ENCODE data around the gene ANKS1A.

Gene ANKS1A

GRCh38 chr6:35028781-35029769 lies 140.0 kb downstream of the ANKS1A start:
- TF ChIP-seq NFIC (IDR thresholded peaks at IDR 0.05) (no peak), FOXM1 (IDR thresholded peaks at IDR 0.05; ENCODE audit: borderline replicate concordance, low read depth) (no peak), CEBPB (IDR thresholded peaks at IDR 0.05) (no peak), EGR1 (IDR thresholded peaks at IDR 0.05) (no peak), USF1 (IDR thresholded peaks at IDR 0.05) (no peak), EP300 (IDR thresholded peaks at IDR 0.05; ENCODE audit: borderline replicate concordance) (no peak), RAD21 (IDR thresholded peaks at IDR 0.05; ENCODE audit: low read depth) (no peak), MAX (IDR thresholded peaks at IDR 0.05) (no peak), TEAD4 (IDR thresholded peaks at IDR 0.05) (no peak), ZBTB7A (IDR thresholded peaks at IDR 0.05; ENCODE audit: low read depth) (no peak), TAF1 (IDR thresholded peaks at IDR 0.05; ENCODE audit: low read depth) (no peak)

- TF ChIP-seq CEBPB (IDR thresholded peaks at IDR 0.05) = no peak
- no peak for TF ChIP-seq TCF12 (IDR thresholded peaks at IDR 0.05; ENCODE audit: low read depth)
- TF ChIP-seq EP300 (IDR thresholded peaks at IDR 0.05; ENCODE audit: borderline replicate concordance) = no peak
Measured at GRCh38 chr6:35030099-35030498, 141.0 kb downstream of the ANKS1A start.

- TF ChIP-seq CREB1 (IDR thresholded peaks at IDR 0.05; ENCODE audit: low read depth) (no peak), EP300 (IDR thresholded peaks at IDR 0.05; ENCODE audit: borderline replicate concordance) (no peak), CEBPB (IDR thresholded peaks at IDR 0.05) (no peak), ZBTB7A (IDR thresholded peaks at IDR 0.05; ENCODE audit: low read depth) (no peak), TAF1 (IDR thresholded peaks at IDR 0.05; ENCODE audit: low read depth) (no peak), YY1 (IDR thresholded peaks at IDR 0.05; ENCODE audit: low read depth) (no peak), FOXM1 (IDR thresholded peaks at IDR 0.05; ENCODE audit: borderline replicate concordance, low read depth) (no peak), USF1 (IDR thresholded peaks at IDR 0.05) (no peak), NFIC (IDR thresholded peaks at IDR 0.05) (no peak), REST (IDR thresholded peaks at IDR 0.05; ENCODE audit: low read depth) (no peak), TEAD4 (IDR thresholded peaks at IDR 0.05) (no peak), EGR1 (IDR thresholded peaks at IDR 0.05) (no peak)
Measured at GRCh38 chr6:35031611-35032529, 142.8 kb downstream of the ANKS1A start.

- TF ChIP-seq EGR1 (IDR thresholded peaks at IDR 0.05) = no peak
- no peak for TF ChIP-seq ZBTB7A (IDR thresholded peaks at IDR 0.05; ENCODE audit: low read depth)
- no peak for TF ChIP-seq FOXM1 (IDR thresholded peaks at IDR 0.05; ENCODE audit: borderline replicate concordance, low read depth)
- no peak for TF ChIP-seq TCF12 (IDR thresholded peaks at IDR 0.05; ENCODE audit: low read depth)
- TF ChIP-seq CREB1 (IDR thresholded peaks at IDR 0.05; ENCODE audit: low read depth) = no peak
- TF ChIP-seq TEAD4 (IDR thresholded peaks at IDR 0.05) = no peak
- no peak for TF ChIP-seq USF1 (IDR thresholded peaks at IDR 0.05)
- TF ChIP-seq EP300 (IDR thresholded peaks at IDR 0.05; ENCODE audit: borderline replicate concordance) = no peak
- no peak for TF ChIP-seq NFIC (IDR thresholded peaks at IDR 0.05)
- TF ChIP-seq YY1 (IDR thresholded peaks at IDR 0.05; ENCODE audit: low read depth) = no peak
- TF ChIP-seq RAD21 (IDR thresholded peaks at IDR 0.05; ENCODE audit: low read depth) = no peak
- no peak for TF ChIP-seq MAX (IDR thresholded peaks at IDR 0.05)
- no peak for TF ChIP-seq REST (IDR thresholded peaks at IDR 0.05; ENCODE audit: low read depth)
- no peak for TF ChIP-seq TAF1 (IDR thresholded peaks at IDR 0.05; ENCODE audit: low read depth)
- TF ChIP-seq CEBPB (IDR thresholded peaks at IDR 0.05) = no peak
Measured at GRCh38 chr6:35033683-35034082, 144.6 kb downstream of the ANKS1A start.
